ENCODE results near the gene RNF149.

RNF149 gene

GRCh38 chr2:101230541-101231001 is 77.9 kb downstream of the RNF149 start:
- no peak for DNase-seq (ENCODE audit: low spot score)

Data from cerebellar cortex (tissue), 1 donor.